ENCODE results near the gene LGI2.

DNA sequence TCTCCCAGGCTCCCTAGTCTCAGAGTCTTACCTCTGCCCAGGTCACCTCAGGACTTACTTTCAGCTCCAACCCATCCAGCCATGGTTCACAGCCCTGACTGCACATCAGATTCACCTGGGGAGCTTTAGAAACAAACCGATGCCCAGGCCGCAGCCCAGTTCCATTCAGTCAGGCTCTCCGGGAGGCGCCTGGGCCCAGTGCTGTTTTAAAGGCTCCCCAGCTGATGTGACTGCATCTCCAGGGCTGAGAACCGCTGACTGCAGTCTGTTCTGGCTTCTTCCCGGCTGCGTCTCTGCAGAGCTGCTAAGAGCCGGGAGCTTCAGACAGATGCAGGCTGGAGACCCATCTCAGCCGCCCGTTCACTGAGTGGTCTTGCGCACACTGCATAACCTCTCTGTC, 44.4 kb upstream of the LGI2 start:
- no peak for TF ChIP-seq CTCF (conservative IDR thresholded peaks at IDR 0.05; ENCODE audit: low read length)
- TF ChIP-seq EZH2phosphoT487 (IDR thresholded peaks at IDR 0.05; ENCODE audit: borderline replicate concordance): no peak
